Measurements from ENCODE around the gene PRKCD.
"Not testable (repeated sequence)": the region's sequence is repeated elsewhere in the genome, so short reads cannot be mapped to it uniquely, and the experiment has no call there.

Gene PRKCD

GRCh38 chr3:53140847-53141845 is 19.9 kb upstream of the PRKCD start:
- no peak for DNase-seq

- no peak for DNase-seq
These were observed 18.0 kb upstream of the PRKCD start for GRCh38 chr3:53142986-53143385.

- DNase-seq = no peak
These were observed 16.6 kb upstream of the PRKCD start for GRCh38 chr3:53144446-53144845.

- no peak for DNase-seq
These were observed 15.9 kb upstream of the PRKCD start for GRCh38 chr3:53144862-53145712.

- DNase-seq = no peak
These were observed 15.3 kb upstream of the PRKCD start for GRCh38 chr3:53145713-53146080.

- no peak for DNase-seq
These were observed 14.6 kb upstream of the PRKCD start for GRCh38 chr3:53146319-53146891.

- DNase-seq = no peak
These were observed 13.7 kb upstream of the PRKCD start for GRCh38 chr3:53147151-53147902.

- DNase-seq = no peak
These were observed 13.1 kb upstream of the PRKCD start for GRCh38 chr3:53147903-53148400.

- no peak for DNase-seq
These were observed 11.9 kb upstream of the PRKCD start for GRCh38 chr3:53149006-53149690.

- DNase-seq = no peak
These were observed 11.3 kb upstream of the PRKCD start for GRCh38 chr3:53149699-53150098.

- no peak for DNase-seq
These were observed 10.5 kb upstream of the PRKCD start for GRCh38 chr3:53150247-53151085.

- DNase-seq = not testable (repeated sequence)
These were observed 9.9 kb upstream of the PRKCD start for GRCh38 chr3:53151086-53151438.

- DNase-seq = no peak
These were observed 9.5 kb upstream of the PRKCD start for GRCh38 chr3:53151465-53151864.

GRCh38 chr3:53151870-53152660 is 8.9 kb upstream of the PRKCD start:
- DNase-seq = no peak

GRCh38 chr3:53153264-53153823 is 7.7 kb upstream of the PRKCD start:
- DNase-seq = no peak

- DNase-seq = no peak
These were observed 7.0 kb upstream of the PRKCD start for GRCh38 chr3:53153980-53154379.

GRCh38 chr3:53154881-53155285 is 6.1 kb upstream of the PRKCD start:
- DNase-seq = no peak

- no peak for DNase-seq
These were observed 5.2 kb upstream of the PRKCD start for GRCh38 chr3:53155760-53156159.

GRCh38 chr3:53156368-53156834 is 4.6 kb upstream of the PRKCD start:
- DNase-seq = no peak

Measured in NK-92 treated with Interleukin-12 subunit alpha and Interleukin-12 subunit beta, amount 100 ng/mL, for 24 hours (cell line).